HCT116 (cell line): ENCODE measurements around the gene GRIN2A. TPM values are rescaled to one million over a fixed set of nuclear protein-coding genes. Genes with fewer than 3 reads are reported as not detected.

ENCODE experiments used
- CBX3 ChIP-seq: IDR thresholded peaks from 2 replicates; pipeline ENCODE4 v1.6.1; 2012; ENCODE audit warnings: low read depth
- CEBPB ChIP-seq: IDR thresholded peaks from 2 replicates; pipeline ENCODE4 v1.6.1; 2012; ENCODE audit warnings: low read depth
- CTCF ChIP-seq, 3 experiments: fragments of 200-600 bp in 1 of 3; sonication (generic) in 1 of 3; IDR thresholded peaks in 2 of 3; conservative IDR thresholded peaks in 1 of 3; 2 replicates each; pipeline ENCODE4 v1.5.1; 2012 to 2017; ENCODE audit warnings: low read depth in 2 of 3, low read length in 2 of 3, antibody characterized with exemption in 1 of 3, borderline replicate concordance in 1 of 3, control low read depth in 1 of 3, mild to moderate bottlenecking in 1 of 3, mixed read lengths in 1 of 3, mixed run types in 1 of 3, moderate library complexity in 1 of 3; ENCODE audit not compliant: insufficient read depth in 1 of 3
- EGR1 ChIP-seq: IDR thresholded peaks from 2 replicates; pipeline ENCODE4 v1.6.1; 2012; ENCODE audit warnings: low read depth
- ELF1 ChIP-seq: IDR thresholded peaks from 2 replicates; pipeline ENCODE4 v1.6.1; 2012; ENCODE audit warnings: low read depth, borderline replicate concordance
- FOSL1 ChIP-seq: IDR thresholded peaks from 2 replicates; pipeline ENCODE4 v1.6.1; 2012; ENCODE audit warnings: low read depth
- JUND ChIP-seq: IDR thresholded peaks from 2 replicates; pipeline ENCODE4 v1.6.1; 2012
- REST ChIP-seq: IDR thresholded peaks from 2 replicates; pipeline ENCODE4 v1.6.1; 2012; ENCODE audit warnings: low read depth
- SIN3A ChIP-seq: IDR thresholded peaks from 2 replicates; pipeline ENCODE4 v1.6.1; 2012; ENCODE audit warnings: low read depth
- total RNA-seq: library from RNA; stranded (reverse); gene quantifications from one replicate; pipeline ENCODE4 v1.2.1, GENCODE V29; 2021; ENCODE audit not compliant: unreplicated experiment

GRIN2A gene
- total RNA-seq, 1 experiment from 2014 or later = 0.02 TPM

DNA sequence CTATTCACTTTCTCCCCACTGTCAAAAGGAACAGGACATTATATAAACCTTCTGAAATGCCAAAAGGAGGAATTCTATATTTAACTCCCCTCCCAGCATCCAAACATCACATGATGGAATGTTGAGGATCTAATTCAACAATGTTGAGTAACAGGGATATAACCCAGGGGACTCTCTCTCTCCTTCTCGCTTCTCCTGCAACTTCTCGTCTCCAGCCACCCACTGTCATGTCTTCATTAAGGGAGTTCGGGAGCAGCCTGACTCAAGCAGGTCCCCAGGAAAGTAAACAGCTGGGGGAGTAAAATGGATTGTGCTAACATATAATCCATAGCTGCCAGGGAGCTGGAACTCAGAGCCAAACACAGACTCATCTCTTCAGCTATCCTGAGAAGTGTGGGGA is 51.7 kb downstream of the GRIN2A start (continued):
- TF ChIP-seq CTCF (IDR thresholded peaks at IDR 0.05 in 2 of 3, conservative IDR thresholded peaks at IDR 0.05 in 1 of 3; ENCODE audit: borderline replicate concordance in 1 of 3, insufficient read depth in 1 of 3, low read depth in 2 of 3, low read length in 2 of 3) (no peak), EGR1 (no peak), CBX3 (no peak), CEBPB (no peak), FOSL1 (no peak), SIN3A (no peak), ELF1 (no peak), REST (no peak), JUND (no peak)
